Activated CD8-positive, alpha-beta memory T cell treated with anti-CD3 and anti-CD28 coated beads for 24 hours (primary cell): ENCODE measurements around the gene PAK5.

Experiments
- DNase-seq: peaks from one replicate; pipeline ENCODE4 v3.0.0-alpha.2; 2020

Gene PAK5

GRCh38 chr20:9615766-9616454 lies 223.0 kb downstream of the PAK5 start:
- DNase-seq = no peak

GRCh38 chr20:9615118-9615517 lies 223.8 kb downstream of the PAK5 start:
- no peak for DNase-seq

- DNase-seq = no peak
Measured at GRCh38 chr20:9613871-9614270, 225.0 kb downstream of the PAK5 start.

GRCh38 chr20:9611921-9612320 lies 227.0 kb downstream of the PAK5 start:
- no peak for DNase-seq

GRCh38 chr20:9610665-9611064 lies 228.2 kb downstream of the PAK5 start:
- DNase-seq = no peak

- DNase-seq = peak; percentile 58
Measured at GRCh38 chr20:9609887-9610502, 228.9 kb downstream of the PAK5 start.

- DNase-seq = no peak
Measured at GRCh38 chr20:9608639-9609340, 230.1 kb downstream of the PAK5 start.

GRCh38 chr20:9602847-9603183 lies 236.1 kb downstream of the PAK5 start:
- no peak for DNase-seq

- no peak for DNase-seq
Measured at GRCh38 chr20:9600562-9600961, 238.3 kb downstream of the PAK5 start.

- no peak for DNase-seq
Measured at GRCh38 chr20:9597547-9597946, 241.3 kb downstream of the PAK5 start.

- no peak for DNase-seq
Measured at GRCh38 chr20:9595763-9596162, 243.1 kb downstream of the PAK5 start.

GRCh38 chr20:9594284-9594875 lies 244.5 kb downstream of the PAK5 start:
- DNase-seq = no peak

- DNase-seq = no peak
Measured at GRCh38 chr20:9592419-9592818, 246.5 kb downstream of the PAK5 start.

GRCh38 chr20:9591080-9591479 lies 247.8 kb downstream of the PAK5 start:
- no peak for DNase-seq

GRCh38 chr20:9590189-9590588 lies 248.7 kb downstream of the PAK5 start:
- DNase-seq = no peak

GRCh38 chr20:9588706-9589105 lies 250.2 kb downstream of the PAK5 start:
- no peak for DNase-seq

- no peak for DNase-seq
Measured at GRCh38 chr20:9583151-9583550, 255.7 kb downstream of the PAK5 start.

- no peak for DNase-seq
Measured at GRCh38 chr20:9582137-9582536, 256.7 kb downstream of the PAK5 start.

GRCh38 chr20:9581509-9581908 lies 257.4 kb downstream of the PAK5 start:
- DNase-seq = no peak

GRCh38 chr20:9578594-9578993 lies 260.3 kb downstream of the PAK5 start:
- no peak for DNase-seq

- no peak for DNase-seq
Measured at GRCh38 chr20:9577397-9577796, 261.5 kb downstream of the PAK5 start.

GRCh38 chr20:9576695-9577094 lies 262.2 kb downstream of the PAK5 start:
- DNase-seq = no peak

- DNase-seq = no peak
Measured at GRCh38 chr20:9575836-9576235, 263.0 kb downstream of the PAK5 start.

- no peak for DNase-seq
Measured at GRCh38 chr20:9574776-9575175, 264.1 kb downstream of the PAK5 start.
